ENCODE data around the gene PRR14.

PRR14 gene

DNA sequence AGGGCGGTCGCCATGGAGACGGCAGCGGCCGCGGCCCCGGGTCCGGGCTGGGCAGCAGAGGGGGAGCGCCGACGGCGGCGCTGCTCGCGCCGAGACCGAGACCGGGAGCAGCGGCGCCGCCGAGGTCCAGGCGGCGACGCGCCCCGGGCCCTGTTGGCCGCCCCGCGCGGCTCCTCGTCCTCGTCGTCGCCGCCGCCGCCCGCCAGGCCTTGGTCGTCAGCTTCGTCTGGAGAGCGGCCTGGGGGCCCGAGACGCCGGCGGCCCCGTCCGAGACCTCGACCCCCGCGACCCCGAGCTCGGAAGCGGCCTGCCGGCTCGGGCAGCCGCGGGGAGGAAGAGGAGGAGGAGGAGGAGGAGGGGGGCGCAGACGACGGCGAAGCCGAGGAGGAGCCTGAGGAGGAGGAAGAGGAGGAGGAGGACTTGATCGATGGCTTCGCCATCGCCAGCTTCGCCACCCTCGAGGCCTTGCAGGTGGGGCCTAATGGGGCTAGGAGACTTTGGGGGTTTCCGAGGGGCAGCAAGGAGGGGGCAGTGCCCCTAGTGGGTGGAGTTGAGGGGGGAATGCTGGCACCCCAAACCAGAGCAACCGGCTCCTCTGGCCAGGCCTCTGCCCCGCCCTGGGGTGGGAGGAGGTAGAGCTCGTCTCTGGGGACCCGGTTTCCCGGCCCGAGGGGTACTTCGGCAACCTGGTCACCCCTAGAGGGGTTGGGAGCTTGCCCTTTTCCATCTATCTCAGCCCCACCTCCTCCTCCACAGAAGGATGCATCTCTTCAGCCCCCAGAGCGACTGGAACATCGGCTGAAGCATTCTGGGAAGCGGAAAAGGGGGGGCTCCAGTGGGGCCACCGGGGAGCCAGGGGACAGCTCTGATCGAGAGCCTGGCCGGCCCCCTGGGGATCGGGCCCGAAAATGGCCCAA lies 9.0 kb downstream of the PRR14 start:
- Histone ChIP-seq H3K4me3 (replicated peaks; ENCODE audit: insufficient read depth, low read length) (peak overlapping the region; percentile 63), H3K27me3 (ENCODE audit: insufficient read depth, poor library complexity, severe bottlenecking) (no peaks in the 10 kb centered on the region), H3K27ac (replicated peaks) (peak overlapping the region; percentile 68)
- peak in 1 of 2 experiments; percentile 27 for DNase-seq (ENCODE audit: low read depth in 1 of 2, low spot score in 1 of 2)
- TF ChIP-seq POLR2AphosphoS5 (IDR thresholded peaks at IDR 0.05; ENCODE audit: low read depth): no peak
- TF ChIP-seq, protein P1, sequence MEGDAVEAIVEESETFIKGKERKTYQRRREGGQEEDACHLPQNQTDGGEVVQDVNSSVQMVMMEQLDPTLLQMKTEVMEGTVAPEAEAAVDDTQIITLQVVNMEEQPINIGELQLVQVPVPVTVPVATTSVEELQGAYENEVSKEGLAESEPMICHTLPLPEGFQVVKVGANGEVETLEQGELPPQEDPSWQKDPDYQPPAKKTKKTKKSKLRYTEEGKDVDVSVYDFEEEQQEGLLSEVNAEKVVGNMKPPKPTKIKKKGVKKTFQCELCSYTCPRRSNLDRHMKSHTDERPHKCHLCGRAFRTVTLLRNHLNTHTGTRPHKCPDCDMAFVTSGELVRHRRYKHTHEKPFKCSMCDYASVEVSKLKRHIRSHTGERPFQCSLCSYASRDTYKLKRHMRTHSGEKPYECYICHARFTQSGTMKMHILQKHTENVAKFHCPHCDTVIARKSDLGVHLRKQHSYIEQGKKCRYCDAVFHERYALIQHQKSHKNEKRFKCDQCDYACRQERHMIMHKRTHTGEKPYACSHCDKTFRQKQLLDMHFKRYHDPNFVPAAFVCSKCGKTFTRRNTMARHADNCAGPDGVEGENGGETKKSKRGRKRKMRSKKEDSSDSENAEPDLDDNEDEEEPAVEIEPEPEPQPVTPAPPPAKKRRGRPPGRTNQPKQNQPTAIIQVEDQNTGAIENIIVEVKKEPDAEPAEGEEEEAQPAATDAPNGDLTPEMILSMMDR (IDR thresholded peaks at IDR 0.05; ENCODE audit: insufficient read depth, low read length): no peak
- TF ChIP-seq, protein P2, sequence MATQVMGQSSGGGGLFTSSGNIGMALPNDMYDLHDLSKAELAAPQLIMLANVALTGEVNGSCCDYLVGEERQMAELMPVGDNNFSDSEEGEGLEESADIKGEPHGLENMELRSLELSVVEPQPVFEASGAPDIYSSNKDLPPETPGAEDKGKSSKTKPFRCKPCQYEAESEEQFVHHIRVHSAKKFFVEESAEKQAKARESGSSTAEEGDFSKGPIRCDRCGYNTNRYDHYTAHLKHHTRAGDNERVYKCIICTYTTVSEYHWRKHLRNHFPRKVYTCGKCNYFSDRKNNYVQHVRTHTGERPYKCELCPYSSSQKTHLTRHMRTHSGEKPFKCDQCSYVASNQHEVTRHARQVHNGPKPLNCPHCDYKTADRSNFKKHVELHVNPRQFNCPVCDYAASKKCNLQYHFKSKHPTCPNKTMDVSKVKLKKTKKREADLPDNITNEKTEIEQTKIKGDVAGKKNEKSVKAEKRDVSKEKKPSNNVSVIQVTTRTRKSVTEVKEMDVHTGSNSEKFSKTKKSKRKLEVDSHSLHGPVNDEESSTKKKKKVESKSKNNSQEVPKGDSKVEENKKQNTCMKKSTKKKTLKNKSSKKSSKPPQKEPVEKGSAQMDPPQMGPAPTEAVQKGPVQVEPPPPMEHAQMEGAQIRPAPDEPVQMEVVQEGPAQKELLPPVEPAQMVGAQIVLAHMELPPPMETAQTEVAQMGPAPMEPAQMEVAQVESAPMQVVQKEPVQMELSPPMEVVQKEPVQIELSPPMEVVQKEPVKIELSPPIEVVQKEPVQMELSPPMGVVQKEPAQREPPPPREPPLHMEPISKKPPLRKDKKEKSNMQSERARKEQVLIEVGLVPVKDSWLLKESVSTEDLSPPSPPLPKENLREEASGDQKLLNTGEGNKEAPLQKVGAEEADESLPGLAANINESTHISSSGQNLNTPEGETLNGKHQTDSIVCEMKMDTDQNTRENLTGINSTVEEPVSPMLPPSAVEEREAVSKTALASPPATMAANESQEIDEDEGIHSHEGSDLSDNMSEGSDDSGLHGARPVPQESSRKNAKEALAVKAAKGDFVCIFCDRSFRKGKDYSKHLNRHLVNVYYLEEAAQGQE (IDR thresholded peaks at IDR 0.05; ENCODE audit: insufficient replicate concordance, low read depth): no peak
- TF ChIP-seq GABPA (IDR thresholded peaks at IDR 0.05; ENCODE audit: low read depth): no peak
- no peak for TF ChIP-seq SPI1 (IDR thresholded peaks at IDR 0.05; ENCODE audit: borderline replicate concordance, low read depth)

DNA sequence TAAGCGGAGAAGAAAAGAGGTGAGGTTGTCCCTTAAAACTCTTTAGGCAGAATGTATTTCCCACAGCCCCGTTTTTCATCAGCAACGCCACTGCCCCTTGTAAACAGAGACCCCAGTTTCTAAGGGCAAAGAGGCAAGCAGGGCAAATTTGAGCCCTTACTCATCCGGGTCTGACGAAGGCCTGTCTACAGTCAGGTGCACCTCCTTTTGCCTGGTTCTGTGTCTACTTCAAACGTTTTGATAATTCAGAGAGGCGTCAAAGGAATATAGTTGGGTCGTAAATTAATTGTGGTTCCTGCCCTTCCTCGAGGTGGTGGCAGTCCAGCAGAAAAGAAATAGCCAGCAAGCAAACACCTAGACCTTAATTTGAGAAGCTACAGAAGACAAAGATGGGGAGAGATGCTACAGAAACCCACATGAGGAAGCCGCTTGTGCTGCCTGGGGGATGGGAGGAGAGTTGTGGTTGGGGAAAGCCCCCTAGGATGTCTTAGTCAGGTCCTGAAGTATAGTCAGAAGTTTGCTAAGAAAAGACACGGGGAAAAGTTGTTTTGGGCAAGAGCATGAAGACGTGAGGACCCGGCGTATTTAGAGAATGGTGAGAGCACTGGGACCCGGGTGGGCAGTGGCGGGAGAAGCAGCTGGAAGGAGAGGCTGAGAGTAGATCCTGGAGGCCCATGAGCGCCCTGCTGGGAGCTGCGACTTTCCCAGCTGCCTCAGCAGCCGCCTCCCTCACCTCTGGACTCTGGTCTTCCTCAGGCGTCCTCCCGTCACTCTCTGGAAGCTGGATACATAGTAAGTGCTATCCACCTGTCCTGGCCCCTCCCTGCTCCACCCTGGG lies 9.9 kb downstream of the PRR14 start:
- TF ChIP-seq SPI1 (IDR thresholded peaks at IDR 0.05; ENCODE audit: borderline replicate concordance, low read depth) (no peak), POLR2AphosphoS5 (IDR thresholded peaks at IDR 0.05; ENCODE audit: low read depth) (no peak), GABPA (IDR thresholded peaks at IDR 0.05; ENCODE audit: low read depth) (no peak)
- TF ChIP-seq, protein P1 (IDR thresholded peaks at IDR 0.05; ENCODE audit: insufficient read depth, low read length): no peak
- TF ChIP-seq, protein P2 (IDR thresholded peaks at IDR 0.05; ENCODE audit: insufficient replicate concordance, low read depth): no peak
- peak overlapping the region; percentile 68 for H3K27ac ChIP-seq (replicated peaks)
- DNase-seq (ENCODE audit: low read depth in 1 of 2, low spot score in 1 of 2): peak in 1 of 2 experiments; percentile 13
- peak overlapping the region; percentile 63 for H3K4me3 ChIP-seq (replicated peaks; ENCODE audit: insufficient read depth, low read length)
- no peaks in the 10 kb centered on the region for H3K27me3 ChIP-seq (ENCODE audit: insufficient read depth, poor library complexity, severe bottlenecking)

DNA sequence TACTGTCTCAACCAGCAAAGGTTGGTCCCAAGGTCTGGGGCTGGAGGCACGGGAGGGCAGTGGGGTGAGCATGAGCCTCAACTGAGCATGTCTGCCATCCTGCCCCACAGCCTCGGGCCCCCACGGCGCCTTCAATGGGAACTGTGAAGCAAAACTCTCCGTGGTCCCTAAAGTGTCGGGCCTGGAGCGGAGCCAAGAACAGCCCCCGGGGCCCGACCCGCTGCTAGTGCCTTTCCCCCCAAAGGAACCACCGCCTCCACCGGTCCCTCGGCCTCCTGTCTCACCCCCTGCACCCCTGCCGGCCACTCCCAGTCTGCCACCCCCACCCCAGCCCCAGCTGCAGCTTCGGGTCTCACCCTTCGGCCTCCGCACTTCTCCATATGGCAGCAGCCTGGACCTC lies 11.7 kb downstream of the PRR14 start:
- DNase-seq (ENCODE audit: low read depth in 1 of 2, low spot score in 1 of 2): no peak
- no peaks in the 10 kb centered on the region for H3K27me3 ChIP-seq (ENCODE audit: insufficient read depth, poor library complexity, severe bottlenecking)
- no peak overlapping the region for H3K27ac ChIP-seq (replicated peaks)
- H3K4me3 ChIP-seq (replicated peaks; ENCODE audit: insufficient read depth, low read length): no peak overlapping the region
- no peak for TF ChIP-seq GABPA (IDR thresholded peaks at IDR 0.05; ENCODE audit: low read depth)
- TF ChIP-seq, protein P1 (IDR thresholded peaks at IDR 0.05; ENCODE audit: insufficient read depth, low read length): no peak
- TF ChIP-seq POLR2AphosphoS5 (IDR thresholded peaks at IDR 0.05; ENCODE audit: low read depth): no peak
- TF ChIP-seq, protein P2 (IDR thresholded peaks at IDR 0.05; ENCODE audit: insufficient replicate concordance, low read depth): no peak
- no peak for TF ChIP-seq SPI1 (IDR thresholded peaks at IDR 0.05; ENCODE audit: borderline replicate concordance, low read depth)
